Endothelial cell of umbilical vein (primary cell): ENCODE data around the gene PRDM16. TPM values are rescaled to one million over a fixed set of nuclear protein-coding genes. Genes with fewer than 3 reads are reported as not detected.

ENCODE experiments used
- BruUV-seq: library from RNA; stranded (reverse); fragments of 400-500 nt; replicated peaks from 2 replicates; lab custom pipeline; 2021; lab: Mats Ljungman, UMichigan
- CTCF ChIA-PET: fragments of 300-600, 350-600 bp; sonication (Branson Sonifier 250); formaldehyde crosslinking; loops from one replicate; lab custom pipeline; 2021; ENCODE audit warnings: antibody characterized with exemption, inconsistent platforms; lab: Charles Lee
- POLR2A ChIA-PET: fragments of 300-600, 350-600 bp; sonication (Branson Sonifier 250); formaldehyde crosslinking; loops from one replicate; lab custom pipeline; 2021; ENCODE audit warnings: antibody characterized with exemption, inconsistent platforms; lab: Charles Lee
- DNase-seq: peaks from one replicate; pipeline ENCODE4 v3.0.0-alpha.2; 2011; ENCODE audit warnings: low read depth, low spot score
- FAIRE-seq: peaks from 2 replicates; lab custom pipeline; 2011; peaks lifted over from hg19 to GRCh38; lab: Jason Lieb, UNC
- H2AFZ ChIP-seq: 2 replicates; pipeline ENCODE4 v1.6.0; 2012; ENCODE audit warnings: low read depth, low read length, control low read depth, inconsistent platforms
- H3K27ac ChIP-seq: 2 replicates; pipeline ENCODE4 v1.5.1; 2011; ENCODE audit warnings: low read depth, mild to moderate bottlenecking, control low read depth, low read length, moderate library complexity; ENCODE audit not compliant: insufficient read depth
- H3K27me3 ChIP-seq, 2 experiments: 2 replicates each; pipeline versions ENCODE4 v1.6.0 to v1.6.1; 2011; ENCODE audit warnings: low read length in 2 of 2, mixed read lengths in 1 of 2; ENCODE audit not compliant: control insufficient read depth in 2 of 2, insufficient read depth in 2 of 2
- H3K36me3 ChIP-seq, 2 experiments: 2 replicates in 1 of 2; 3 replicates in 1 of 2; pipeline ENCODE4 v1.5.1; 2011; ENCODE audit warnings: low read length in 2 of 2, mild to moderate bottlenecking in 1 of 2, moderate library complexity in 1 of 2; ENCODE audit not compliant: control insufficient read depth in 2 of 2, insufficient read depth in 2 of 2; ENCODE audit errors: extremely low read depth in 1 of 2
- H3K4me1 ChIP-seq: 3 replicates; pipeline ENCODE4 v1.5.1; 2011; ENCODE audit warnings: mild to moderate bottlenecking, low read length; ENCODE audit not compliant: control insufficient read depth, insufficient read depth; ENCODE audit errors: extremely low read depth
- H3K4me2 ChIP-seq: 2 replicates; pipeline ENCODE4 v1.6.1; 2011; ENCODE audit warnings: low read length, control low read depth, mixed read lengths; ENCODE audit not compliant: insufficient read depth
- H3K4me3 ChIP-seq, 3 experiments: fragments of 200-600 bp in 1 of 3; sonication (generic), shearing (Covaris generic) in 1 of 3; replicated peaks in 1 of 3; 2 replicates each; pipeline ENCODE4 v1.5.1; 2011 to 2016; ENCODE audit warnings: control low read depth in 3 of 3, low read length in 3 of 3, mild to moderate bottlenecking in 2 of 3, inconsistent platforms in 1 of 3, low read depth in 1 of 3, moderate library complexity in 1 of 3; ENCODE audit not compliant: insufficient read depth in 1 of 3
- H3K79me2 ChIP-seq: 2 replicates; pipeline ENCODE4 v1.6.0; 2012; ENCODE audit warnings: low read length, inconsistent platforms; ENCODE audit not compliant: control insufficient read depth, insufficient read depth
- H3K9ac ChIP-seq: replicated peaks from 2 replicates; pipeline ENCODE3; 2011; ENCODE audit warnings: low read length, control low read depth; ENCODE audit not compliant: insufficient read depth; ENCODE audit errors: extremely low read depth
- H3K9me1 ChIP-seq: replicated peaks from 3 replicates; pipeline ENCODE4 v1.6.0; 2011; ENCODE audit warnings: mild to moderate bottlenecking, low read length; ENCODE audit not compliant: control insufficient read depth, insufficient read depth; ENCODE audit errors: extremely low read depth
- H3K9me3 ChIP-seq: replicated peaks from 2 replicates; pipeline ENCODE4 v1.5.1; 2012; ENCODE audit warnings: low read length, inconsistent platforms; ENCODE audit not compliant: control insufficient read depth, insufficient read depth
- H4K20me1 ChIP-seq: replicated peaks from 2 replicates; pipeline ENCODE3; 2011; ENCODE audit warnings: mild to moderate bottlenecking, low read length; ENCODE audit not compliant: control insufficient read depth, insufficient read depth; ENCODE audit errors: extremely low read depth
- EZH2 ChIP-seq: IDR thresholded peaks from 2 replicates; pipeline ENCODE4 v1.6.1; 2012; ENCODE audit warnings: borderline replicate concordance, low read depth, mild to moderate bottlenecking, moderate library complexity, low read length, inconsistent platforms; ENCODE audit not compliant: severe bottlenecking
- FOS ChIP-seq: IDR thresholded peaks from 2 replicates; pipeline ENCODE4 v1.6.1; 2011; ENCODE audit warnings: mild to moderate bottlenecking, low read length, moderate library complexity, borderline replicate concordance; ENCODE audit not compliant: insufficient read depth
- GATA2 ChIP-seq: IDR thresholded peaks from 2 replicates; pipeline ENCODE4 v1.7.0; 2011; ENCODE audit warnings: low read depth, mild to moderate bottlenecking, moderate library complexity, mixed read lengths, low read length; ENCODE audit not compliant: insufficient read length, insufficient read depth
- JUN ChIP-seq: IDR thresholded peaks from 2 replicates; pipeline ENCODE4 v1.6.1; 2011; ENCODE audit warnings: borderline replicate concordance, low read depth; ENCODE audit not compliant: insufficient read length, insufficient read depth
- MYC ChIP-seq: IDR thresholded peaks from one replicate; pipeline ENCODE4 v1.6.1; 2011; ENCODE audit warnings: mild to moderate bottlenecking, low read depth, low read length
- POLR2A ChIP-seq: IDR thresholded peaks from 2 replicates; pipeline ENCODE4 v1.6.1; 2012; ENCODE audit warnings: low read depth, mild to moderate bottlenecking, control low read depth, low read length
- POLR2AphosphoS5 ChIP-seq: IDR thresholded peaks from 2 replicates; pipeline ENCODE4 v1.6.1; 2012; ENCODE audit warnings: low read depth, mild to moderate bottlenecking, control low read depth, low read length, moderate library complexity; ENCODE audit not compliant: insufficient read depth
- dilution Hi-C: fragments of 300-500 bp; cut with MboI; formaldehyde crosslinking; loops from one replicate; pipeline ENCODE4 v1.15.0; 2019; ENCODE audit warnings: low sequenced_read_pairs; ENCODE audit not compliant: extremely low pct_ligation_motif_present
- intact Hi-C: fragments of 100-400 bp; cut with micrococcal nuclease; formaldehyde crosslinking; loops from one replicate; pipeline ENCODE4 v1.10.0; 2022
- polyA plus RNA-seq, 4 experiments: library from polyadenylated mRNA; depleted of rRNA in 3 of 4; stranded (reverse) in 3 of 4; unstranded in 1 of 4; fragments of >200 nt; gene quantifications; 2 replicates each; pipeline versions ENCODE4 v1.2.1 to v1.2.3, GENCODE V29; 2011 to 2012; ENCODE audit warnings: missing spikeins in 1 of 4
- total RNA-seq: library from RNA; stranded (reverse); gene quantifications from 2 replicates; pipeline ENCODE4 v1.2.3, GENCODE V29; 2021
- TF ChIP-seq, protein P1 (sequence below): IDR thresholded peaks from 2 replicates; pipeline ENCODE4 v1.6.1; 2011; ENCODE audit not compliant: insufficient read depth, insufficient read length
- TF ChIP-seq, protein P2 (sequence below), 2 donors: IDR thresholded peaks; 1 replicate in 1 of 2; 2 replicates in 1 of 2; pipeline ENCODE4 v1.5.1; 2011; ENCODE audit warnings: low read length in 2 of 2, mild to moderate bottlenecking in 2 of 2, moderate library complexity in 2 of 2, control low read depth in 1 of 2, inconsistent platforms in 1 of 2, low read depth in 1 of 2; ENCODE audit not compliant: insufficient read depth in 1 of 2; ENCODE audit errors: extremely low read depth in 1 of 2

PRDM16 gene
- total and polyA plus RNA-seq, 2 donors (not counting 3 experiments of a cell fraction or from before 2014, with no cell fraction given): not detected

DNA sequence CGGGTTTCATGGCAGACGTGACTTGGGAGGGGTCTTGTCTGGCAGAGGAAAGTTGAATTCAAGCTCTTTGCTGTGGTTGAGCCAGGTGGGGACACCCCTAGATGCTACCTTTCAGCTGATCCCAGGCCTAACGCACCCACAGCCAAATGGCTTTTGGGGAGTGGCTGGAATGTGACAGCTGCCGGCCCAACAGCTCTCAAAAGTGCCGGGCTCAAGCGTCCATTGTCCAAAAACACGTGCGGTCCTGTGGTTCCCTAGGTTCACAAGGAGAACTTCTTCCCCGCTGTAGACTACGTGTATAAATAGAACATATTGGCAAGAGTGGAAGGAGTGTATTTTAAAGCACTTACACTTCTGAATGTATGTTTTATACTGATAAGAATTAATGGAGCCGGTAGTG lies 298.4 kb downstream of the PRDM16 start:
- intact Hi-C loops: no loop called here
- dilution Hi-C loops: no loop called here
- H3K79me2 ChIP-seq: no peaks in the 10 kb centered on the region
- H4K20me1 ChIP-seq: no peaks in the 10 kb centered on the region
- ChIA-PET POLR2A (no interaction called here), CTCF (no interaction called here)
- H3K9me3 ChIP-seq: no peaks in the 10 kb centered on the region
- no peak overlapping the region for H3K4me2 ChIP-seq
- no peak for TF ChIP-seq FOS
- TF ChIP-seq, protein P1, sequence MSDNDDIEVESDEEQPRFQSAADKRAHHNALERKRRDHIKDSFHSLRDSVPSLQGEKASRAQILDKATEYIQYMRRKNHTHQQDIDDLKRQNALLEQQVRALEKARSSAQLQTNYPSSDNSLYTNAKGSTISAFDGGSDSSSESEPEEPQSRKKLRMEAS: no peak
- TF ChIP-seq MYC: no peak
- TF ChIP-seq GATA2: no peak
- TF ChIP-seq, protein P2, sequence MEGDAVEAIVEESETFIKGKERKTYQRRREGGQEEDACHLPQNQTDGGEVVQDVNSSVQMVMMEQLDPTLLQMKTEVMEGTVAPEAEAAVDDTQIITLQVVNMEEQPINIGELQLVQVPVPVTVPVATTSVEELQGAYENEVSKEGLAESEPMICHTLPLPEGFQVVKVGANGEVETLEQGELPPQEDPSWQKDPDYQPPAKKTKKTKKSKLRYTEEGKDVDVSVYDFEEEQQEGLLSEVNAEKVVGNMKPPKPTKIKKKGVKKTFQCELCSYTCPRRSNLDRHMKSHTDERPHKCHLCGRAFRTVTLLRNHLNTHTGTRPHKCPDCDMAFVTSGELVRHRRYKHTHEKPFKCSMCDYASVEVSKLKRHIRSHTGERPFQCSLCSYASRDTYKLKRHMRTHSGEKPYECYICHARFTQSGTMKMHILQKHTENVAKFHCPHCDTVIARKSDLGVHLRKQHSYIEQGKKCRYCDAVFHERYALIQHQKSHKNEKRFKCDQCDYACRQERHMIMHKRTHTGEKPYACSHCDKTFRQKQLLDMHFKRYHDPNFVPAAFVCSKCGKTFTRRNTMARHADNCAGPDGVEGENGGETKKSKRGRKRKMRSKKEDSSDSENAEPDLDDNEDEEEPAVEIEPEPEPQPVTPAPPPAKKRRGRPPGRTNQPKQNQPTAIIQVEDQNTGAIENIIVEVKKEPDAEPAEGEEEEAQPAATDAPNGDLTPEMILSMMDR (IDR thresholded peaks at IDR 0.05; ENCODE audit: extremely low read depth in 1 of 2, insufficient read depth in 1 of 2, low read depth in 1 of 2, low read length in 2 of 2): no peak
- no peak for TF ChIP-seq POLR2A
- no peak overlapping the region for H3K27ac ChIP-seq
- DNase-seq (no peak), FAIRE-seq (no peak)
- no peaks in the 10 kb centered on the region for H3K9me1 ChIP-seq
- no peak overlapping the region for H3K4me3 ChIP-seq
- no peak overlapping the region for H2AFZ ChIP-seq
- no peaks in the 10 kb centered on the region for H3K27me3 ChIP-seq
- H3K4me1 ChIP-seq: no peaks in the 10 kb centered on the region
- no peak overlapping the region for H3K9ac ChIP-seq
- no TSS peak for BruUV-seq
- no peaks in the 10 kb centered on the region for H3K36me3 ChIP-seq

DNA sequence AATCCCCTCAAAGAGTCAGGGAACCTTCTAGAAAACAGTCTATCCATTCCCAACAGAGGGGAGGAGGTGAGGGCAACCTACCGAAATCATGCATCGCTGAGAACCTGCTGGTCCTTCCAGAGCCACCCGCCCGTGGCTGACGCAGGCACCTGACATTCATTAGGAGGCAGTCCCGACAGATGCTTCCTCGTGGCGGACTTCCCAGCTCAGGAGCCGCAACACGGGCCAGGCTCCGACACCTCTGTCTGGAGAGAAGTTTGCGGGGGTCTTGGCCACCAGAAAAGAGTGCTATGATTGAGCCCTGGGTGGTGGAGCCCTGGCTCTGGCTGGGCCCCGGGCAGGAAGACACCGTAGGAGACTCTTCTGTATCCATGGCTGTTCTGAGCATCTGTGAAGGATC lies 299.1 kb downstream of the PRDM16 start:
- FAIRE-seq: no peak
- dilution Hi-C loops (no loop called here), intact Hi-C loops (no loop called here)
- Histone ChIP-seq H3K4me3 (no peak overlapping the region), H3K4me2 (no peak overlapping the region), H3K79me2 (no peaks in the 10 kb centered on the region), H3K9me3 (no peaks in the 10 kb centered on the region), H3K9ac (no peak overlapping the region), H3K9me1 (no peaks in the 10 kb centered on the region), H3K4me1 (no peaks in the 10 kb centered on the region), H4K20me1 (no peaks in the 10 kb centered on the region), H3K36me3 (no peaks in the 10 kb centered on the region), H2AFZ (no peak overlapping the region), H3K27ac (no peak overlapping the region), H3K27me3 (no peaks in the 10 kb centered on the region)
- no peak for TF ChIP-seq EZH2
- TF ChIP-seq MYC: no peak
- TF ChIP-seq GATA2: no peak
- TF ChIP-seq POLR2AphosphoS5: no peak
- TF ChIP-seq, protein P1: no peak
- no peak for TF ChIP-seq POLR2A
- no peak for TF ChIP-seq FOS
- no peak for TF ChIP-seq JUN
- TF ChIP-seq, protein P2 (IDR thresholded peaks at IDR 0.05; ENCODE audit: extremely low read depth in 1 of 2, insufficient read depth in 1 of 2, low read depth in 1 of 2, low read length in 2 of 2): no peak
- BruUV-seq: no TSS peak
- no peak for DNase-seq
- CTCF ChIA-PET: no interaction called here
- POLR2A ChIA-PET: no interaction called here
